GM18873 (cell line): ENCODE measurements around the gene ATP2A1.
"Not testable (repeated sequence)": the region's sequence is repeated elsewhere in the genome, so short reads cannot be mapped to it uniquely, and the experiment has no call there.

ENCODE experiments used
- ATAC-seq: cut with Tn5 transposase; IDR thresholded peaks from one replicate; pipeline ENCODE4 v1.9.1; 2021; ENCODE audit warnings: mild to moderate bottlenecking, moderate library complexity, moderate number of reproducible peaks; ENCODE audit not compliant: unreplicated experiment, low FRiP score

Gene ATP2A1

DNA sequence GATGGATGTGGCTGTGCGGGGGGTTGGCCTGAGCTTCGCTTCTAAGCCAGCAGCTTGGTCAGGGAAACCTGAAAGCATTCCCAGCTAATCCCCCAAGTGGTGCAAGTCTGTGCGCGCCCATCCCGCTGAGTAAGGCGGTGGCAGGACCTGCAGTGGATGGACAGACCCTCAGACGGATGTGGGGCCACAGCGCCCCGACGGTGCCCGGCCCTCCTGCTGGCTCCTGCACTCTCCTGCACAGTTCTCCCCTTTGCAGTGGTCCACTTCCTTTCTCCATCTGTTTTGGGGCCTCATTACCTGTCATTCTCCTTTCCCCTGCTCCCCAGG lies 2.3 kb downstream of the ATP2A1 start:
- no peak for ATAC-seq

- ATAC-seq = no peak
These were observed 2.7 kb downstream of the ATP2A1 start for GRCh38 chr16:28880955-28881354.

DNA sequence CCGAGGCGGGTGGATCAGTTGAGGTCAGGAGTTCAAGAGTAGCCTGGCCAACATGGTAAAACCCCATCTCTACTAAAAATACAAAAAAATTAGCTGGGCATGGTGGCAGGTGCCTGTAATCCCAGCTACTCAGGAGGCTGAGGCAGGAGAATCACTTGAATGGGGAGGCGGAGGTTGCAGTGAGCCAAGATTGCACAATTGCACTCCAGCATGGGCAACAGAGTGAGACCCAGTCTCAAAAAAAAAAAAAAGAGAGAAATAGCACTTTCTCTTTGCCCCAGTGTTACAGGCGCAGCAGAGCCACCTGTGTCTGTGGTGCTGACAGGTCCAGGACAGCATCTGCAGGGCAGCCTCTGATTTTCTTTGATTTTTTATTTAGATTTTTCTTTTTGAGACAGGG lies 3.3 kb downstream of the ATP2A1 start:
- ATAC-seq = not testable (repeated sequence)

DNA sequence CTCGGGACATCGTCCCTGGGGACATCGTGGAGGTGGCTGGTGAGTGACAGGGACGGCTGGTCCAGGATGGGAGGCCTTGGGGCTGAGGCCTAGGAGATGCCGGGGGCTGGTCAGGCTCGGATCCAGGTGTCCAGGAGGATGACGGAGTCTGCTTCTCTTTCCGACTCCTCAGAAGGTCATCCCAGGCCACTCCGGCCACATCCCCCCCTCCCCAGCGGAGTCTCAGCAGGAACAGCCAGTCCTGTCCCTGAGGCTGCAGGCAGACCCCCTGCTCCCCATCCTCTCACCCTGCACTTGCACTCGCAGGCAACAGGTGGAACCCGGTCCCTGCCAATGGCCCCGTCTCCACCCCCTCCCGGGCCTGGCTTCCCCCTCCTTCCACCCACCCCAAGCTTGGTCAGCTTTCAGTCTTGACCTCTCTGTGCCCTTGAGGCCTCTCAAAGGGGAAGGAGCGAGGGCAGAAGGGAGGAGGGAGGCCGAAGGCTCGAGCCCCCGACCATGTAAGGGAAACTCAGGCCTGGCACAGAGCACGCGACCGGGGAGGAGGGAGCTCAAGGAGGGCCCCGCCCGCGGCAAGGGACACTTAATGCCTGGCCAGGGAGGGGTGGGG lies 4.4 kb downstream of the ATP2A1 start:
- ATAC-seq = no peak

DNA sequence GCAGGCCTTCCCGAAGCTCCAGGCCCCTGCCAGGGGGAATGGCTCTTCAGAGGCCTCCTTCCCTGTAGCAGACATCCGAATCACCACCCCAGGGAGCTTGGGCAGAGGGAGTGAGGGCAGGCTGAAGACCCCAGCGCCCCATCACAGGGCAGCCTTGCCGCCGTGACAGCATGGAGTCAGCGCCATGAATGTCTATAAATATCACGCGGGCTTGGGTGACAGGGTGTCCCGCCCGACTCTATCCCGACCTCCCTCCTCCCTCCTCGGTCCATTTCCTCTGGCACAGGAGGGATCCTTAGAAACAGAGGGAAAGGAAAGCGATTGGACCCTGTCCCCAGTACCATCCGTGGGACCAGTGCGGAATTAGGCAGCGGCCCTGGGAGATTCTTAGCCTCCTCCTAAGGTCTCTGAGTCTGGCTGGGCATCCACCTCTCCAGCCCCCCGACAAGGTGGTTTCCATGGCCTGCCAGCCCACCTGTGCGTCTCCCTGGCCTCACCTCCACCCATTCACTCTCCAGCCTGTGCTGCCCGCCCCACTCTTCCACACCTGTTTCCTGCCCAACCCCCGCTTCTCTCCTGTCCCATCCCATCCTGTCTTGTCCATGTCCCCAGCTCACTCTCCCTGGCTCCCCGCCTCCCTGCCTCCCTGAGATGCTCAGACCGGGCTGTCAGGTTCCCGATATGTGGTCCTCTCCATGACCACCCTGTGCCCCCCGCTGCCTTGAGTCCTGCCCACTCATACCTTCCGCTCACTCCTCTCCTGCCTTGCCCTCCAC lies 5.1 kb downstream of the ATP2A1 start:
- ATAC-seq = no peak

DNA sequence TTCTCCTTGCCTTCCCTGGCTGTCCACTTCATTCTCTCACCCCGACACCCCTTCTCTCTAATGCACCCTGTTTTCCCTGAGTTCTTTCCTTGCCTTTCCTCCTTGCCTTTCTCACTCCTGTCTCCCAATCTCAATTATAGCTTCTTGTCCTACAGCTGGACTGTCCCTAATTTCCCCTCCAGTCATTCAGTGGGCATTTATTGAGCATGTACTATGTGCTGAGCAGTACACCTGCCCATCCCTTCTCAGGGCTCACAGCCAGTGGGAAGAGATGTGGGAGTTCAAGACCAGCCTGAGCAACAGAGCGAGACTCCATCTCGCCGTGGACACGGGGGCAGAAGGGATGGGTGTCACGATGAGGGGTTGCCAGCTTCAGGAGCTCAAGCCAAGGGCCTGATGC lies 5.8 kb downstream of the ATP2A1 start:
- no peak for ATAC-seq

DNA sequence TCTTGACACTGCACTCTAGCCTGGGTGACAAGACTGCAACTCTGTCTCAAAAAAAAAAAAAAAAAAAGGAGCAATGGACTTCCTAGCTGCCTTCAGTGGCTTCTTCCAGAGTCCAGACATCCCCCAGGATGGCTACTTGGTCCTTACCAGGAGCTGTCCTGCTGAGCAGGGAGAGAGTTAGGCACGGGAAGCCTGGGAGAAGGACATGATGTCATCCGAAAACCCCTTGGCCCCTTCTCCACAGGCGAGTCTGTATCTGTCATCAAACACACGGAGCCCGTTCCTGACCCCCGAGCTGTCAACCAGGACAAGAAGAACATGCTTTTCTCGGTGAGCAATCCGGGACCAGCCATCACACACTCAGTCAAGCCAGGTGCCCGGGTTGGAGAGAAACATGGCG lies 8.7 kb downstream of the ATP2A1 start:
- no peak for ATAC-seq

- ATAC-seq = not testable (repeated sequence)
These were observed 12.1 kb downstream of the ATP2A1 start for GRCh38 chr16:28890355-28890754.

GRCh38 chr16:28891964-28892890 lies 13.9 kb downstream of the ATP2A1 start:
- no peak for ATAC-seq

GRCh38 chr16:28893291-28893690 lies 15.0 kb downstream of the ATP2A1 start:
- ATAC-seq = no peak

DNA sequence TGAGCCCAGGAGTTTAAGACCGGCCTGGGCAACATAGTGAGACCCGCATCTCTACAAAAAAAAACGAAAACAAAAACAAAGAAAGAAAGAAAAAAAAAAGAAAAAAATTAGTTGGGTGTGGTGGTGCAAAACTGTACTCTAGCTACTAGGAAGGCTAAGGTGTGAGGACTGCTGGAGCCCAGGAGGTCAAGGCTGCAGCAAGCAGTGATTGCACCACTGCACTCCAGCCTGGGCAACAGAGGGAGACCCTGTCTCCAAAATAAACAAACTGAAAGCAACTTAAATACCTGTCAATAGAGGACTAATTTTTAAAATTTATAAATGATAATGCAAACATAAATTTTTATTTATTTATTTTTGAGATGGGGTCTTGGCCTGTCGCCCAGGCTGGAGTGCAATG lies 17.3 kb downstream of the ATP2A1 start:
- no peak for ATAC-seq

GRCh38 chr16:28897826-28898225 lies 19.5 kb downstream of the ATP2A1 start:
- no peak for ATAC-seq

DNA sequence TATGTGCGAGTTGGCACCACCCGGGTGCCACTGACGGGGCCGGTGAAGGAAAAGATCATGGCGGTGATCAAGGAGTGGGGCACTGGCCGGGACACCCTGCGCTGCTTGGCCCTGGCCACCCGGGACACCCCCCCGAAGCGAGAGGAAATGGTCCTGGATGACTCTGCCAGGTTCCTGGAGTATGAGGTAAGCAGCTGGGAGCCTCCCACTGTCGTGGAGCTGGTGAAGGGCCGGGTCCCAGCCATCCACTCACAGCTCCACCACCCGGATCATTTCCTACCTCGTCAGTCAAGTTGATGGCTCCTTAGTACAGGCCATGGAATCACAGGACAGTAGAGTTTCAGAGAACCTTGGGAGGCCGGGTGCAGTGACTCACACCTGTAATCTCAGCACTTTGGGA lies 20.0 kb downstream of the ATP2A1 start:
- ATAC-seq = no peak

DNA sequence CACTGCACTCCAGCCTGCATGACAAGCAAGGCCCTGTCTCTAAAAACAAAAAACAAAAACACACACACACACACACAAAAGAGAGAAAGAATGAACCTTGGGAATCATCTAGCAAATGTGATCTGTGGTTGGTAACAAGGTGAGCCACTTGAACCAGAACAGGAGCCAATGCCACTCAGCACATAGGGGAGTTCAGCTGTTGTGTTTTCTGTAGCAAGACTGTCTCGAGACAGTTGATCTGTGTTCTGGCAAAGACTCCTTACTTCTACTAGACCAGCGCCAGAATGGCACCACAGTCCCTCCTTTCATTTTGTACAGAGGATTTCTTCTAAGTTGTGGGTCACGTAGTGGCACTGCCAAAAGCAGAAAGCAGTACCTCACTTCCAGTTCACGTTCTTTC lies 20.7 kb downstream of the ATP2A1 start:
- ATAC-seq = no peak

GRCh38 chr16:28899882-28900590 lies 21.7 kb downstream of the ATP2A1 start:
- no peak for ATAC-seq

DNA sequence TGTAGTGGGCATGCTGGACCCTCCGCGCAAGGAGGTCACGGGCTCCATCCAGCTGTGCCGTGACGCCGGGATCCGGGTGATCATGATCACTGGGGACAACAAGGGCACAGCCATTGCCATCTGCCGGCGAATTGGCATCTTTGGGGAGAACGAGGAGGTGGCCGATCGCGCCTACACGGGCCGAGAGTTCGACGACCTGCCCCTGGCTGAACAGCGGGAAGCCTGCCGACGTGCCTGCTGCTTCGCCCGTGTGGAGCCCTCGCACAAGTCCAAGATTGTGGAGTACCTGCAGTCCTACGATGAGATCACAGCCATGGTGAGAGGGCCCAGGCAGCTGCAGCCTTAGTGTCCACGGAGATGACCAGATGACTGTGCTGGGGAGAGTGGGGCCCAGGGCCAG lies 22.3 kb downstream of the ATP2A1 start:
- no peak for ATAC-seq

DNA sequence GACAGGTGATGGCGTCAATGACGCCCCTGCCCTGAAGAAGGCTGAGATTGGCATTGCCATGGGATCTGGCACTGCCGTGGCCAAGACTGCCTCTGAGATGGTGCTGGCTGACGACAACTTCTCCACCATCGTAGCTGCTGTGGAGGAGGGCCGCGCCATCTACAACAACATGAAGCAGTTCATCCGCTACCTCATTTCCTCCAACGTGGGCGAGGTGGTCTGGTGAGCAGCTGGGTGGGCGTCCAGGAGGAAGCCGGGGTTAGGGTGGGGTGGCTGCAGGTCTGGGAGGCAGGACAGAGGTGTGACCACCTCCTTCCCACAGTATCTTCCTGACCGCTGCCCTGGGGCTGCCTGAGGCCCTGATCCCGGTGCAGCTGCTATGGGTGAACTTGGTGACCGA lies 23.6 kb downstream of the ATP2A1 start:
- ATAC-seq = no peak

GRCh38 chr16:28902909-28903308 lies 24.6 kb downstream of the ATP2A1 start:
- no peak for ATAC-seq

DNA sequence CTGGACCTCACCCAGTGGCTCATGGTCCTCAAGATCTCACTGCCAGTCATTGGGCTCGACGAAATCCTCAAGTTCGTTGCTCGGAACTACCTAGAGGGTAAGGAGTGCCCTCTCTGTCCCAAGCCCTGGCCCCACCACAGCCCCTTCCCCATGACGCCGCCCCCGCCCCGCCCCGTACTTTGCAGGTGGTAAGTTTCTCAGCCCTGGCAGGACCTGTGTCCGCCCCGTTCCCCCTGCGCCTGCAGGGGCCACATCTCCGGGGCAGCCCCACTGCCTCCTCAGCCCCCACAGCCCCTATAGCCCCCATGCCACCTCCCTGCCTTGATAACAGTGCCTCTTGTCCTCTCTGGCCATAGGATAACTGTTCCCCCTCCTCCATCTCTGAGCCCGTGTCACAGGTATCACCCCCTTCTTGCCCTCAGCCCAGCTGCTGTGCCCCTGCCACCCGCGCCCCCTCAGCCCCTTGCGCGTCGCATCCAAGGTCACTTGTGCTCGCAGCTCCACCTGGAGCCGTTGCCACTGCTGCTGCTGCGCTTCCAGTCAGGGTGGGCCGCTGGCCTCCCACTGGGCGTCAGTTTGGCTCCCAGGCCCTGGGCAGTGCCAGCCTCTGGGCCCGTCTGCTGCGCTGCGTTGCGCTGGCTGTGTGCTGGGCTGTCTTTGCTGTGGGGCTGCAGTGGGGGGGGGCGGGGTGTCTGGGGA lies 25.2 kb downstream of the ATP2A1 start:
- ATAC-seq = no peak

DNA sequence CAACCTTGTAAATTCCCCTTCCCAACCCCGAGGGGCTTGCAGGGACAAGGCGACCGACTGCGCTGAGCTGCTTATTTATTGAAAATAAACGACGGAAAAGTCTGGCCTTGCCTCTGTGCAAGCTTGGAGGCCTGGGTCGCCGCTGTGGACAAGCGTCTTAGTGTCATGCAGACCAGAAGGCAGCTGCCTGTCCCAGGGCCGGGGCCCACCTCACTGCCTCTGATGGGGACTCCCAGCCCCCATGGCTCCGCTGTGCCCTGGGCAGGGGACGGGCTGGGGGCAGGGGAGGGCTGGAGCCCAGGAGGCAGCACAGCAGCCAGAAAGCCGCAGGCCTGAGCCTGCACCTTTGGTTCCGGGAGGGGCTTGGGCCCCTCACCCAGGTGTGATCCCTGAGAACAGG lies 26.1 kb downstream of the ATP2A1 start:
- ATAC-seq = no peak
